Measurements from ENCODE around the gene ANKS4B. TPM values are rescaled to one million over a fixed set of nuclear protein-coding genes. Genes with fewer than 3 reads are reported as not detected.

ANKS4B gene
- total and polyA plus RNA-seq, 4 donors: 5.7 to 13.6 (median 8.7) TPM

- no peaks in the 10 kb centered on the region for H3K9me3 ChIP-seq (ENCODE audit: control insufficient read depth in 4 of 4, low read length in 3 of 4)
- no peak overlapping the region for H3K27ac ChIP-seq (ENCODE audit: low read depth in 1 of 2, low read length in 2 of 2)
- H3K9ac ChIP-seq (ENCODE audit: low read depth in 1 of 2, low read length in 2 of 2): no peak overlapping the region
- no peaks in the 10 kb centered on the region for H3K27me3 ChIP-seq (ENCODE audit: control insufficient read depth in 4 of 4, insufficient read depth in 4 of 4, low read length in 3 of 4)
- 91% methylated on average over 3 of the region's 3 CpGs for WGBS
- DNase-seq (ENCODE audit: low spot score): no peak
- TF ChIP-seq HNF4G (IDR thresholded peaks at IDR 0.05) (no peak), ZBTB33 (IDR thresholded peaks at IDR 0.05) (no peak), EGR1 (IDR thresholded peaks at IDR 0.05; ENCODE audit: low read depth in 2 of 2) (no peak), ATF3 (IDR thresholded peaks at IDR 0.05) (no peak), NR2F2 (IDR thresholded peaks at IDR 0.05) (no peak), FOXA1 (IDR thresholded peaks at IDR 0.05) (no peak), RAD21 (IDR thresholded peaks at IDR 0.05) (no peak), TAF1 (conservative IDR thresholded peaks at IDR 0.05) (no peak), MAX (IDR thresholded peaks at IDR 0.05) (no peak), FOXA2 (IDR thresholded peaks at IDR 0.05) (no peak), JUND (IDR thresholded peaks at IDR 0.05) (no peak), RXRA (IDR thresholded peaks at IDR 0.05) (no peak), SP1 (IDR thresholded peaks at IDR 0.05) (no peak), CTCF (IDR thresholded peaks at IDR 0.05; ENCODE audit: low read depth, low read length, missing input control) (no peak), YY1 (IDR thresholded peaks at IDR 0.05) (no peak)
- peaks cover 0 to 2% (median 0%) of the 10 kb centered on the region in 4 donors for H3K4me1 ChIP-seq (ENCODE audit: control insufficient read depth in 4 of 4, insufficient read depth in 4 of 4, low read length in 3 of 4)
- H3K4me3 ChIP-seq (ENCODE audit: low read depth in 1 of 3, low read length in 3 of 3): no peak overlapping the region
- H3K36me3 ChIP-seq (ENCODE audit: control insufficient read depth in 4 of 4, insufficient read depth in 3 of 4, low read depth in 1 of 4, low read length in 3 of 4): peaks cover 0 to 3% (median under 1%) of the 10 kb centered on the region in 4 donors
These were observed 49.5 kb upstream of the ANKS4B start for GRCh38 chr16:21183995-21184394.

- no peak overlapping the region for H3K4me3 ChIP-seq (ENCODE audit: low read depth in 1 of 3, low read length in 3 of 3)
- H3K36me3 ChIP-seq (ENCODE audit: control insufficient read depth in 4 of 4, insufficient read depth in 3 of 4, low read depth in 1 of 4, low read length in 3 of 4): peaks cover 0 to 3% (median under 1%) of the 10 kb centered on the region in 4 donors
- H3K27ac ChIP-seq (ENCODE audit: low read depth in 1 of 2, low read length in 2 of 2): no peak overlapping the region
- TF ChIP-seq GABPA (IDR thresholded peaks at IDR 0.05 in 1 of 2, conservative IDR thresholded peaks at IDR 0.05 in 1 of 2) (no peak), RXRA (IDR thresholded peaks at IDR 0.05) (no peak), HNF4G (IDR thresholded peaks at IDR 0.05) (no peak), JUND (IDR thresholded peaks at IDR 0.05) (no peak), HNF4A (conservative IDR thresholded peaks at IDR 0.05) (no peak), ZBTB33 (IDR thresholded peaks at IDR 0.05) (no peak), YY1 (IDR thresholded peaks at IDR 0.05) (no peak), MAX (IDR thresholded peaks at IDR 0.05) (no peak), SP1 (IDR thresholded peaks at IDR 0.05) (no peak), NR2F2 (IDR thresholded peaks at IDR 0.05) (no peak)
- no peak overlapping the region for H3K9ac ChIP-seq (ENCODE audit: low read depth in 1 of 2, low read length in 2 of 2)
- WGBS: 87% methylated on average over 3 of the region's 3 CpGs
- H3K9me3 ChIP-seq (ENCODE audit: control insufficient read depth in 4 of 4, low read length in 3 of 4): no peaks in the 10 kb centered on the region
- DNase-seq (ENCODE audit: low spot score): no peak
- peaks cover 0 to 2% (median 0%) of the 10 kb centered on the region in 4 donors for H3K4me1 ChIP-seq (ENCODE audit: control insufficient read depth in 4 of 4, insufficient read depth in 4 of 4, low read length in 3 of 4)
- no peaks in the 10 kb centered on the region for H3K27me3 ChIP-seq (ENCODE audit: control insufficient read depth in 4 of 4, insufficient read depth in 4 of 4, low read length in 3 of 4)
These were observed 48.7 kb upstream of the ANKS4B start for GRCh38 chr16:21184834-21185233.
